ENCODE results near the gene NRXN3. TPM values are rescaled to one million over a fixed set of nuclear protein-coding genes. Genes with fewer than 3 reads are reported as not detected.

NRXN3 gene
- total and polyA plus RNA-seq, 2 donors (not counting 1 experiment from before 2014, with no cell fraction given) = 0.83 to 34.6 TPM

- H4K20me1 ChIP-seq (ENCODE audit: control insufficient read depth, extremely low read depth, insufficient read depth, low read length) = no peaks in the 10 kb centered on the region
- TF ChIP-seq EZH2 (IDR thresholded peaks at IDR 0.05; ENCODE audit: low read length, missing control alignments) (no peak), CTCF (conservative IDR thresholded peaks at IDR 0.05 in 1 of 2, IDR thresholded peaks at IDR 0.05 in 1 of 2; ENCODE audit: low read depth in 1 of 2, low read length in 2 of 2) (no peak)
- no peaks in the 10 kb centered on the region for H3K9me3 ChIP-seq (ENCODE audit: control insufficient read depth, insufficient read depth, low read depth, low read length)
Measured at GRCh38 chr14:79357307-79357706, 1187.1 kb downstream of the NRXN3 start.

GRCh38 chr14:79363291-79363690 is 1193.1 kb downstream of the NRXN3 start:
- H3K27ac ChIP-seq (ENCODE audit: insufficient read depth, low read length) = no peak overlapping the region

More at GRCh38 chr14:79357307-79357706, 1187.1 kb downstream of the NRXN3 start:
- no peak overlapping the region for H3K4me3 ChIP-seq (replicated peaks in 1 of 4; ENCODE audit: control extremely low read depth in 1 of 4, insufficient read depth in 1 of 4, low read depth in 3 of 4, low read length in 4 of 4)
- no peak overlapping the region for H3K27ac ChIP-seq (ENCODE audit: insufficient read depth, low read length)
- no peak overlapping the region for H3K4me2 ChIP-seq (ENCODE audit: extremely low read depth, insufficient read depth, low read length)
- no peaks in the 10 kb centered on the region for H3K4me1 ChIP-seq (ENCODE audit: control insufficient read depth, extremely low read depth, insufficient read depth, low read length)
- H2AFZ ChIP-seq (ENCODE audit: low read length) = no peak overlapping the region
- no peaks in the 10 kb centered on the region for H3K79me2 ChIP-seq (ENCODE audit: control insufficient read depth, insufficient read depth, low read length)
- no peaks in the 10 kb centered on the region for H3K36me3 ChIP-seq (ENCODE audit: control insufficient read depth, insufficient read depth, low read length)
- DNase-seq (ENCODE audit: low read depth in 2 of 2) = no peak
- no peak overlapping the region for H3K9ac ChIP-seq (ENCODE audit: insufficient read depth, low read length)
- H3K27me3 ChIP-seq (ENCODE audit: control insufficient read depth, insufficient read depth, low read length) = no peaks in the 10 kb centered on the region

More at GRCh38 chr14:79363291-79363690, 1193.1 kb downstream of the NRXN3 start:
- Histone ChIP-seq H4K20me1 (ENCODE audit: control insufficient read depth, extremely low read depth, insufficient read depth, low read length) (no peaks in the 10 kb centered on the region), H3K4me1 (ENCODE audit: control insufficient read depth, extremely low read depth, insufficient read depth, low read length) (no peaks in the 10 kb centered on the region), H2AFZ (ENCODE audit: low read length) (no peak overlapping the region), H3K36me3 (ENCODE audit: control insufficient read depth, insufficient read depth, low read length) (no peaks in the 10 kb centered on the region), H3K4me3 (replicated peaks in 1 of 4; ENCODE audit: control extremely low read depth in 1 of 4, insufficient read depth in 1 of 4, low read depth in 3 of 4, low read length in 4 of 4) (no peak overlapping the region), H3K27me3 (ENCODE audit: control insufficient read depth, insufficient read depth, low read length) (no peaks in the 10 kb centered on the region), H3K79me2 (ENCODE audit: control insufficient read depth, insufficient read depth, low read length) (no peaks in the 10 kb centered on the region), H3K9ac (ENCODE audit: insufficient read depth, low read length) (no peak overlapping the region), H3K9me3 (ENCODE audit: control insufficient read depth, insufficient read depth, low read depth, low read length) (no peaks in the 10 kb centered on the region), H3K4me2 (ENCODE audit: extremely low read depth, insufficient read depth, low read length) (no peak overlapping the region)
- TF ChIP-seq EZH2 (IDR thresholded peaks at IDR 0.05; ENCODE audit: low read length, missing control alignments) = no peak
- TF ChIP-seq CTCF (conservative IDR thresholded peaks at IDR 0.05 in 1 of 2, IDR thresholded peaks at IDR 0.05 in 1 of 2; ENCODE audit: low read depth in 1 of 2, low read length in 2 of 2) = no peak
- DNase-seq (ENCODE audit: low read depth in 2 of 2) = no peak

Data from fibroblast of lung (primary cell).